Activated naive CD4-positive, alpha-beta T cell treated with anti-CD3 and anti-CD28 coated beads for 36 hours (primary cell): ENCODE results near the gene NPHP3. TPM values are rescaled to one million over a fixed set of nuclear protein-coding genes. Genes with fewer than 3 reads are reported as not detected.
A peak's percentile ranks its signal among the peaks of the same experiment; 100 is the strongest.
"Not testable (repeated sequence)": the region's sequence is repeated elsewhere in the genome, so short reads cannot be mapped to it uniquely, and the experiment has no call there.

Source experiments
- CTCF ChIA-PET: fragments of 350-600 bp; sonication (Branson Sonifier 250); formaldehyde crosslinking; loops from one replicate; lab custom pipeline; 2021; ENCODE audit warnings: antibody characterized with exemption; lab: Charles Lee
- DNase-seq: peaks from one replicate; pipeline ENCODE4 v3.0.0-alpha.2; 2020
- H3K27ac Mint-ChIP-seq: one replicate; pipeline ENCODE4 v1.8.0; 2021; ENCODE audit warnings: mild to moderate bottlenecking, mixed read lengths
- H3K27me3 Mint-ChIP-seq: one replicate; pipeline ENCODE4 v1.8.0; 2021; ENCODE audit warnings: low read depth, mixed read lengths
- H3K36me3 Mint-ChIP-seq: one replicate; pipeline ENCODE4 v1.8.0; 2021; ENCODE audit warnings: low read depth, mixed read lengths
- H3K4me1 Mint-ChIP-seq: one replicate; pipeline ENCODE4 v1.8.0; 2021; ENCODE audit warnings: low read depth, mixed read lengths
- H3K4me3 Mint-ChIP-seq: one replicate; pipeline ENCODE4 v1.8.0; 2021; ENCODE audit warnings: mild to moderate bottlenecking, moderate library complexity, mixed read lengths
- H3K9me3 Mint-ChIP-seq: one replicate; pipeline ENCODE4 v1.8.0; 2021; ENCODE audit warnings: mixed read lengths
- intact Hi-C: fragments of 100-400 bp; cut with micrococcal nuclease; formaldehyde crosslinking; loops from one replicate; pipeline ENCODE4 v1.15.1; 2023
- total RNA-seq, 2 experiments: library from RNA; stranded (reverse); gene quantifications; one replicate each; pipeline ENCODE4 v1.2.3, GENCODE V29; 2021

Gene NPHP3
- total RNA-seq = 10 to 100 TPM; 11.4 to 11.6 TPM

- H3K27me3 Mint-ChIP-seq = no peaks in the 10 kb centered on the region
- CTCF ChIA-PET = interaction anchor here (1.2 to 1.8 kb wide), 2 partner anchors 9 to 48 kb away, joined by 3 to 4 read pairs; no protein-coding TSS in a partner anchor
- H3K27ac Mint-ChIP-seq = peak within 1 kb of the TSS; percentile 73
- H3K4me1 Mint-ChIP-seq = peaks cover 34% of the 10 kb centered on the region
- peak; percentile 98 for DNase-seq
- H3K9me3 Mint-ChIP-seq = no peaks in the 10 kb centered on the region
- intact Hi-C loops = loop anchor here (1.0 to 10.0 kb wide), 15 partner anchors 62 to 1764 kb away; partner anchors contain the start of genes ASTE1, CDV3, CEP63 and DNAJC13
- H3K4me3 Mint-ChIP-seq = peak within 1 kb of the TSS; percentile 86
- H3K36me3 Mint-ChIP-seq = peaks cover 5% of the 10 kb centered on the region
These were observed at the start of gene NPHP3 for GRCh38 chr3:132722165-132723023. TSS of gene NPHP3 (minus strand) at chr3:132722409. CDS start at chr3:132722355, 54 bp downstream.

DNA sequence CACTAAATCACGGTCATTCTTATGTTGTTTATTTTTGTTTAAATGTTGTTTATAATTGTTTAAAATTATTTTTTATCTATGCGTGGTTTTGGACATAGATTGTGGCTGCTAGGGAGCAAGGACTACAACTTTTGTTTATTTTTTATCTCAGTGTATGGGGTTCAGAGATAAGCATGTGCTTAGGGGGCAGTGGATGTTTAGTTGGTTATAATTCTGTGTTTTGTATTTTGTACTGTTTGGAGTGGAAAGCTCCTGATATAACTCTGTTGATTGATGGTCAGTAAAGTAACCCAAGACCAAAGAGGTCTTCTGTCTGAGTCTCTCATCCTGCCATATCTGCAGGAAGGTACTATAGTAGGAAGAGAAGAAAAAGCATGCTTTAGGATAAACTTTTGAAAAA is 36.5 kb upstream of the NPHP3 start:
- H3K4me3 Mint-ChIP-seq = no peak overlapping the region
- intact Hi-C loops = no loop called here

GRCh38 chr3:132756108-132756650 is 34.0 kb upstream of the NPHP3 start:
- Mint-ChIP-seq H3K9me3 (no peaks in the 10 kb centered on the region), H3K4me3 (no peak overlapping the region), H3K27ac (no peak overlapping the region), H3K4me1 (peaks cover 7% of the 10 kb centered on the region), H3K27me3 (no peaks in the 10 kb centered on the region), H3K36me3 (no peaks in the 10 kb centered on the region)
- no peak for DNase-seq
- CTCF ChIA-PET = interaction anchor here (0.5 kb wide), 1 partner anchor 82 kb away, joined by 3 read pairs; no protein-coding TSS in a partner anchor
- intact Hi-C loops = no loop called here

More for the DNA sequence above, 36.5 kb upstream of the NPHP3 start:
- Mint-ChIP-seq H3K36me3 (no peaks in the 10 kb centered on the region), H3K4me1 (peaks cover 7% of the 10 kb centered on the region), H3K9me3 (peaks cover 1% of the 10 kb centered on the region), H3K27me3 (no peaks in the 10 kb centered on the region), H3K27ac (no peak overlapping the region)
- DNase-seq = no peak
- CTCF ChIA-PET = no interaction called here

DNA sequence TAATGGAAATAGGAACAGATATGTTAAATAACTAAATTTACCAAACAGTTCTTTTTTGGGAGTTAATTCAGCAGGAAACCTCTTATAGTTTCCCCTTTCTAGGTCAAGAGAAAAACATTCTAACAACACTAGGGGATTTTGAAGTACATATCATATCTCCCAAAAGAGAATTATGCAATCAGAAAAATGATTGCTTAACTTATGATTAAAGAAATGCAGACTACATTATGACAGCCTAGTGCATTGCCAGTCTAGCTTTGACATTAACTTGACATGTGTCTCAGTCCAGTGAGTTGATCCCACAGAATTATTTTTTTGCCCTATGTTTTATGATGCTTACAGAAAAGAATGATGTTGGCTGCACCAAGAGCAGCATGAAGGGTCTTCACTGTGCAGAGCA is 31.7 kb upstream of the NPHP3 start:
- Mint-ChIP-seq H3K9me3 (no peaks in the 10 kb centered on the region), H3K4me3 (no peak overlapping the region), H3K4me1 (peaks cover 7% of the 10 kb centered on the region), H3K36me3 (no peaks in the 10 kb centered on the region), H3K27ac (no peak overlapping the region), H3K27me3 (peaks cover 6% of the 10 kb centered on the region)
- no peak for DNase-seq
- intact Hi-C loops = no loop called here
- CTCF ChIA-PET = no interaction called here

- Mint-ChIP-seq H3K27ac (no peak overlapping the region), H3K27me3 (peaks cover 6% of the 10 kb centered on the region), H3K4me3 (no peak overlapping the region), H3K36me3 (no peaks in the 10 kb centered on the region), H3K9me3 (no peaks in the 10 kb centered on the region), H3K4me1 (no peaks in the 10 kb centered on the region)
- no peak for DNase-seq
- CTCF ChIA-PET = no interaction called here
- intact Hi-C loops = no loop called here
These were observed 27.6 kb upstream of the NPHP3 start for GRCh38 chr3:132749786-132750185.

DNA sequence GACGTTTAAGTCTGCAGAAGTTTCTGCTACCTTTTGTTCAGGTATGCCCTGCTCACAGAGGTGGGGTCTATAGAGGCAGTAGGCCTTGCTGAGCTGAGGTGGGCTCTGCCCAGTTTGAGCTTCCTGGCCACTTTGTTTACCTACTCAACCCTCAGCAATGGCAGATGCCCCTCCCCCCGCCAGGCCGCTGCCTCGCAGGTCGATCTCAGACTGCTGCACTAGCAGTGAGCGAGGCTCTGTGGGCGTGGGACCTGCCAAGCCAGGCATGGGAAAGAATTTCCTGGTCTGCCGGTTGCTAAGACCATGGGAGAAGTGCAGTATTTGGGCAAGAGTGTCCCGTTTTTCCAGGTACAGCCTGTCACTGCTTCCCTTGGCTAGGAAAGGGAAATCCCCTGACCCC is 24.5 kb upstream of the NPHP3 start:
- H3K4me3 Mint-ChIP-seq, H3K4me1 Mint-ChIP-seq, CTCF ChIA-PET, H3K27me3 Mint-ChIP-seq, H3K36me3 Mint-ChIP-seq, DNase-seq, H3K27ac Mint-ChIP-seq, H3K9me3 Mint-ChIP-seq, intact Hi-C loops: not testable (repeated sequence)

DNA sequence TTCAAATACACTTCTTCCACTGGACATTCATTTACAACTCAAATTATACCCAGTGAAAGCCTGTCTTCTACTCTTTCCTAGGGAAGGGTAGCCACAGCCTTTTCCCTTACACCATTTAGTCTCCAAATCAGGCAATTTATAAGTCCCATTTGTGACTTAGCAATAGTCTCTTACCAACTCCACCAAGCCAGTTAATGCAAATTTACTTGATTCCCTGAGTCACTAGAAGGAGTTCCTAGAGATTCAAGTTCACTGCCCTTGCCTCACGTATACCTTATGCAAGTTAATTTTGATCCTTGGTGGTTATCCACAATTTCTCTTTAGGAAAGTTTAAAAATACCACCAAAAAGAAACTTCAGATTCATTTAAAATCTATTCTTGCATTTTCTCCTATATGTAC is 16.1 kb upstream of the NPHP3 start:
- Mint-ChIP-seq H3K27me3 (peaks cover 8% of the 10 kb centered on the region), H3K27ac (no peak overlapping the region), H3K36me3 (no peaks in the 10 kb centered on the region), H3K9me3 (no peaks in the 10 kb centered on the region), H3K4me3 (no peak overlapping the region), H3K4me1 (no peaks in the 10 kb centered on the region)
- no peak for DNase-seq
- intact Hi-C loops = no loop called here
- CTCF ChIA-PET = no interaction called here

GRCh38 chr3:132735589-132735988 is 13.4 kb upstream of the NPHP3 start:
- Mint-ChIP-seq H3K4me1 (no peaks in the 10 kb centered on the region), H3K27ac (no peak overlapping the region), H3K27me3 (peaks cover 22% of the 10 kb centered on the region), H3K4me3 (no peak overlapping the region), H3K36me3 (no peaks in the 10 kb centered on the region), H3K9me3 (no peaks in the 10 kb centered on the region)
- DNase-seq = no peak
- intact Hi-C loops = no loop called here
- CTCF ChIA-PET = no interaction called here

- no peak for DNase-seq
- H3K27me3 Mint-ChIP-seq = peaks cover 20% of the 10 kb centered on the region
- CTCF ChIA-PET = interaction anchor here (0.8 to 2.2 kb wide), 10 partner anchors 10 to 1392 kb away, joined by 3 to 8 read pairs (median 4); partner anchors contain the start of gene NPHP3
These were observed 8.8 kb upstream of the NPHP3 start for GRCh38 chr3:132730891-132731580.

DNA sequence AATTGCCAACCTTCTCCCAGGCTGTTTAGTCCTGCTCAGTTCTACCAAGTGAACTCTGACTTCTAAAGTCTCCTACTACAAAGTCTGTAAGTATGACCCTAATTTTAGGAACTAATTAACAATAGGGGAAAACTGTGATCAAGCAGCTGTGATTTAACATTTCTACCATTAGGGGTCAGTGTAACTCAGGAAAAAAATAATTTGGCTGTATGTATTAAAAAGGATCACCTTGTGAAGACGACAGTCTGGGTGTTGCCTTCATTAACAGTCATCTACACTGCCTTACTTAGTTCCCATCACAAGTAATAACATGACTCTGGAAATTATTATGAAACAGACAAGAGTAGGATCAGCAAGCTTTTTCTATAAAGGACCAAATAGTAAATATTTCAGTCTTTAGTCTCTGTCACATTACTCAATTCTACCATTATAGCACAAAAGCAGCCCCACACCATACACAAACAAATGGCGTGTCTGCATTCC is 4.2 kb upstream of the NPHP3 start:
- Mint-ChIP-seq H3K27ac (no peak overlapping the region), H3K4me3 (no peak overlapping the region), H3K4me1 (peaks cover 7% of the 10 kb centered on the region), H3K27me3 (peaks cover 8% of the 10 kb centered on the region), H3K36me3 (no peaks in the 10 kb centered on the region), H3K9me3 (no peaks in the 10 kb centered on the region)
- intact Hi-C loops = loop anchor here (1.0 to 10.0 kb wide), 8 partner anchors 314 to 1702 kb away; partner anchors contain the start of genes ASTE1 and NEK11
- DNase-seq = no peak
- CTCF ChIA-PET = interaction anchor here (0.6 to 3.8 kb wide), 18 partner anchors 8 to 1434 kb away, joined by 3 to 21 read pairs (median 3); partner anchors contain the start of gene CDV3

More at GRCh38 chr3:132730891-132731580, 8.8 kb upstream of the NPHP3 start:
- Mint-ChIP-seq H3K4me1 (no peaks in the 10 kb centered on the region), H3K36me3 (no peaks in the 10 kb centered on the region), H3K4me3 (no peak overlapping the region), H3K9me3 (no peaks in the 10 kb centered on the region), H3K27ac (no peak overlapping the region)
- intact Hi-C loops = loop anchor here (1.0 kb wide), 1 partner anchor 692 kb away; no protein-coding TSS in a partner anchor

- Mint-ChIP-seq H3K27ac (peak overlapping the region; percentile 38), H3K27me3 (no peaks in the 10 kb centered on the region), H3K4me3 (peak overlapping the region; percentile 86), H3K9me3 (no peaks in the 10 kb centered on the region), H3K36me3 (no peaks in the 10 kb centered on the region), H3K4me1 (peaks cover 32% of the 10 kb centered on the region)
- DNase-seq = no peak
- CTCF ChIA-PET = interaction anchor here (0.6 to 3.8 kb wide), 4 partner anchors 48 to 685 kb away, joined by 3 to 19 read pairs (median 3); no protein-coding TSS in a partner anchor
- intact Hi-C loops = loop anchor here (2.0 to 10.0 kb wide), 7 partner anchors 482 to 1698 kb away; partner anchors contain the start of genes ASTE1, NEK11 and RYK
These were observed 1.1 kb upstream of the NPHP3 start for GRCh38 chr3:132723024-132723950.
